Epithelial cell of alveolus of lung (primary cell): Measurements from ENCODE around the gene PCDHA5. TPM values are rescaled to one million over a fixed set of nuclear protein-coding genes. Genes with fewer than 3 reads are reported as not detected.

Source experiments
- total RNA-seq: library from RNA; depleted of rRNA; stranded (reverse); fragments of >200 nt; gene quantifications from 2 replicates; pipeline ENCODE4 v1.2.1, GENCODE V29; 2015

PCDHA5 gene
- total RNA-seq, 1 donor from 2014 or later, result not detected

Other genes starting within 250 kb of the PCDHA5 start
- 0.26 and 1.8 TPM in 2 replicates for gene CD14, start 188.4 kb upstream of the PCDHA5 start, total RNA-seq
- 4.9 and 50.5 TPM in 2 replicates for gene TMCO6, start 182.2 kb upstream of the PCDHA5 start, total RNA-seq
- gene NDUFA2, start 174.0 kb upstream of the PCDHA5 start, total RNA-seq, result 58.6 and 67.5 TPM in 2 replicates
- 63.4 and 92.9 TPM in 2 replicates for gene IK, start 173.8 kb upstream of the PCDHA5 start, total RNA-seq
- 16.8 and 16.9 TPM in 2 replicates for gene WDR55, start 156.7 kb upstream of the PCDHA5 start, total RNA-seq
- 0.26 and 0.64 TPM in 2 replicates for gene DND1, start 148.0 kb upstream of the PCDHA5 start, total RNA-seq
- gene HARS1, start 130.2 kb upstream of the PCDHA5 start, total RNA-seq, result 41.6 and 81.6 TPM in 2 replicates
- gene HARS2, start 130.2 kb upstream of the PCDHA5 start, total RNA-seq, result 23.9 and 25.6 TPM in 2 replicates
- 30.4 TPM in 2 replicates for gene ZMAT2, start 121.2 kb upstream of the PCDHA5 start, total RNA-seq
- not detected in 2 replicates for gene PCDHA1, start 35.5 kb upstream of the PCDHA5 start, total RNA-seq
- not detected in 2 replicates for gene PCDHA2, start 26.8 kb upstream of the PCDHA5 start, total RNA-seq
- gene PCDHA3, start 20.6 kb upstream of the PCDHA5 start, total RNA-seq, result under 0.01 TPM in 1 of 2 replicates, not detected in the other
- 0.48 TPM in 1 of 2 replicates, not detected in the other for gene PCDHA4, start 14.5 kb upstream of the PCDHA5 start, total RNA-seq
- gene PCDHA6, start 6.3 kb downstream of the PCDHA5 start, total RNA-seq, result not detected in 2 replicates
- gene PCDHA7, start 12.7 kb downstream of the PCDHA5 start, total RNA-seq, result under 0.01 TPM in 1 of 2 replicates, not detected in the other
- gene PCDHA8, start 19.6 kb downstream of the PCDHA5 start, total RNA-seq, result not detected in 2 replicates
- under 0.01 TPM in 1 of 2 replicates, not detected in the other for gene PCDHA9, start 26.8 kb downstream of the PCDHA5 start, total RNA-seq
- under 0.01 TPM in 1 of 2 replicates, not detected in the other for gene PCDHA10, start 34.3 kb downstream of the PCDHA5 start, total RNA-seq
- not detected in 2 replicates for gene PCDHA11, start 47.3 kb downstream of the PCDHA5 start, total RNA-seq
- gene PCDHA12, start 53.7 kb downstream of the PCDHA5 start, total RNA-seq, result under 0.01 TPM in 1 of 2 replicates, not detected in the other
- not detected in 2 replicates for gene PCDHA13, start 60.5 kb downstream of the PCDHA5 start, total RNA-seq
- gene PCDHAC1, start 104.7 kb downstream of the PCDHA5 start, total RNA-seq, result 0.26 TPM in 1 of 2 replicates, not detected in the other
- 0.39 TPM in 1 of 2 replicates, not detected in the other for gene PCDHAC2, start 144.9 kb downstream of the PCDHA5 start, total RNA-seq
- not detected in 2 replicates for gene PCDHB1, start 229.8 kb downstream of the PCDHA5 start, total RNA-seq